Ecto neural progenitor cell (in vitro differentiated cells): ENCODE measurements around the gene ATG14.
"Not testable (repeated sequence)": the region's sequence is repeated elsewhere in the genome, so short reads cannot be mapped to it uniquely, and the experiment has no call there.

Experiments used
- DNase-seq: peaks from one replicate; pipeline ENCODE4 v3.0.0-alpha.2; 2018; ENCODE audit warnings: low spot score

Gene ATG14

DNA sequence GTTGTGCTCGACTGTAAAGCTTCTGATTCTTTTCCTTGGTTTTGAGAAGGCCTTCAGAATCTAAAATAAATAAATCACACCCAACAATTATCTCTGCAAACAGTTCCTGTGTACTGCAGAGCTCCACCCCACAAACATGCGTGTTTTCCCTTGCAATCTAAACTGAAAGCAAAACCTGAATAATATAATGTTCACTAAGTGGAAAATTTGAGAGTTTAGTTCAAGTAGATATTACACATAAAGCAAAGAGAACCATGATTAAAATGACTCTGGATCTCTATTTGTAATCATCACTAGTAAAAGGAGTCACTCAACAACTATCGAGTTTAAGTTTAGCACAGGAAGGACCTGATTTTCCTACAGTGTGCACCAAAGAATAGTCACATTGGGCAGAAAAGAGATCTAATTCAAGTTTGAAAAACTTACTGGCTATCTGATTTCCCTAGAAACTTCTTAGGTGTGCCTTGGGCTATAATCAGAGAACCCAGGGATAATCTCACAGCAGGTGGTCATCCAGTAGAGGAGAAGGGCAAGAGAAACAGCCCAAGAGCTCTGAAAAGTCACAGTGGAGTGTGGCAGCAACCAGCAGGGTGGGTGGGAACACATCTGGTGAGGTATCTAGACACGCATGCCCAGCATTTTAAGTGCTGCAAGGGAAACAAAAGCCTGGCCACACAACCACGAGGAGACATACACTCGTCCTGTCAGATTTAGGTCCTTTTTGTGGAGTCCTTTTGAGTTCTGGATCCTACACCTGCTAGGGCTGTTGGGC lies 25.4 kb downstream of the ATG14 start:
- DNase-seq: no peak

GRCh38 chr14:55384536-55384935 lies 27.1 kb downstream of the ATG14 start:
- no peak for DNase-seq

DNA sequence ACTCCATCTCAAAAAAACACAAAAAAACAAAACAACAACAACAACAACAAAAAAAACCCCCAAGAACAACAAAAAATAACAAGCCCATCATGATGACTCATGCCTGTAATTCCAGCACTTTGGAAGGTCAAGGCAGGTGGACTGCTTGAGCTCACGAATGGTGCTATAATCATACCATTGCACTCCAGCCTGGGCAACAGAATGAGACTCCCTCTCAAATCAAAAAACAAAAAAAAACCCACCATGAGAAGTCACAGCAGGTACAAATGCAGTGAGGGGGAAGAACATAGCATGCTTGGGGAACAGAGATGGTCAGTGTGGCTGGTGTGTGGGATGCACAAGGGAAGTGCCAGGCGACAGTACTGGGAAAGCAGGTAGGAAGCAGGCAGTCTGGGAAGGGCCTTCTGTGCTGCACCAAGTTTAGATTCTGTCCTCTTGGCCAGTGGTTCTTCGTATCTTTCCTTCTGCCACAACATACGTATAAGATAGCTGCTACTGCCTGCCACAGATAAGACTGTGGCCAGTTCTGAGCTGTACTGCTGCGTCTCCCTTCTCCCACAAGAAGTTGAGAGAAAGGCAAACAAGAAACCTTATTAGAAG lies 28.0 kb downstream of the ATG14 start:
- DNase-seq: no peak

- not testable (repeated sequence) for DNase-seq
Measured at GRCh38 chr14:55383056-55383466, 28.6 kb downstream of the ATG14 start.

- DNase-seq: no peak
Measured at GRCh38 chr14:55382483-55382882, 29.1 kb downstream of the ATG14 start.

DNA sequence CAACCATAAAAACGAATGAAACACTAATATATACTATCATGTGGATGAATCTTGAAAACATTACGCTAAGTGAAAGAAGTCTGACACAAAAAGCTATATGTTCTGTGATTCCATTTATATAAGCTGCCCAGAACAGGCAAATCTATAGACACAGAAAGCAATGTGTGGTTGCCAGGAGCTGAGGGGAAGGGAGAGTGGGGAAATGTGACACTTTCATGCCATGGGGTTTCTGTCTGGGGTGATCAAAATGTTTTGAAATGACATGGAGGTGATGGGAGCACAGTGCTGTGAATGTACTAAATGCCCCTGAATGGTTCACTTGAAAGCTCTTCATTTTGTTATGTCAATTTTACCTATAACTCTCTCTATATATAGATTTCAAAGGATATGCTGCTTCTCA lies 30.1 kb downstream of the ATG14 start:
- DNase-seq: no peak

GRCh38 chr14:55381040-55381439 lies 30.6 kb downstream of the ATG14 start:
- no peak for DNase-seq

- no peak for DNase-seq
Measured at GRCh38 chr14:55377236-55377635, 34.4 kb downstream of the ATG14 start.

DNA sequence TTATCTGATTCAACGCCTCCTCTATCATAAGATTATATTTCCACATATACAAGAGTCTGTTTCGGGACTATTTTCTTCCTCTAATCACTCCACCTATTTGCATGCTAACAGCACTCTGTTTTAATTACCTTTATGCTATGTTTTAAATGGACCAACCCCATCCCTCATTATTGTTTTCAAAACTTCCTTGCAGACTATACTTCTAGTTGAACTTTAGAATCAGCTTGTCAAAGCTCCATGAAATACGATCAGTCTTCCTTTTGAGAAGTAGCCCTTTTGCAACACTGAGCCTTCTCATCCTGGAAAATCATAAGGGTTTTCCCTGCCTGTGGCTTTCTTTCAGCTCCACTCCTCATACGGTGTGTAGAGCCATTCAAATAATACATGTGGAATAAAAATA lies 36.9 kb downstream of the ATG14 start:
- no peak for DNase-seq

- DNase-seq: no peak
Measured at GRCh38 chr14:55373784-55374705, 37.6 kb downstream of the ATG14 start.

DNA sequence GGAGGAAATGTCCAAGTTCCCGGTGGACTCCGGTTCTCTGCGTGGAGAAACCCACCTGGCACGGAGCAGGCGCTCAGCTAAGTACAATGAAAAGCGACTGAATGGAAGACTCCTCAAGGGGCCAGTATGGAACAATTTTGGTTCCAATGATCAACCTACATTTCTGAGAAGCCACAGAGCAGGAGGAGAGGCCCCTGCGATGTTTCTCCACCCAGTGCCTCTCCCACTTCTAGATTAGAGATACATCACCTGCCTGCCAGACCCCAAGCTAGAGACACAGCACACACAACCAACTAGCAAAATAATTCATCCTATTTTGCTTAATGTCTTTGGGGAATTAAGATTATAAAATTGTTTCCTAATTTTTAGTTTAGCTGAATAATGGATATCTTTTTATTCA lies 38.8 kb downstream of the ATG14 start:
- DNase-seq: no peak

DNA sequence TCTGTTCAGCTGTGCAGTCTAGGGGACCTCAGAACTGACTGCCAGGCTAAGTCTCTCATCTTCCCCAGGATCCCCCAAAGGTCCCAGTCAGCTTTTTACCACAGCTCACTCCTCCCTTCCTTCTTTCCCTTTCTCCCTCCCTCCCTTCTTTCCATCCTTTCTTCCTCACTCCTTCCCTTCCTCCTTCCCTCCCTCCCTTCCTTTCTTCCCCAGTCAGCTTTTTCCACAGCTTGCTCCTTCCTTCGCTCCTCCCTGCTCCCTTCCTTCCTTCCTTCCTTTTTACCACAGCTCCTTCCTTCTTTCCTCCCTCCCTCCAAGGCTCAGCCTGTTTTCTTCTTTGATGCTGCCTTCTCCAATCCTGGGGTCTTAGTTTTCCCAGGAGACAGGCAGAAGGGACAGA lies 39.2 kb downstream of the ATG14 start:
- DNase-seq: no peak

DNA sequence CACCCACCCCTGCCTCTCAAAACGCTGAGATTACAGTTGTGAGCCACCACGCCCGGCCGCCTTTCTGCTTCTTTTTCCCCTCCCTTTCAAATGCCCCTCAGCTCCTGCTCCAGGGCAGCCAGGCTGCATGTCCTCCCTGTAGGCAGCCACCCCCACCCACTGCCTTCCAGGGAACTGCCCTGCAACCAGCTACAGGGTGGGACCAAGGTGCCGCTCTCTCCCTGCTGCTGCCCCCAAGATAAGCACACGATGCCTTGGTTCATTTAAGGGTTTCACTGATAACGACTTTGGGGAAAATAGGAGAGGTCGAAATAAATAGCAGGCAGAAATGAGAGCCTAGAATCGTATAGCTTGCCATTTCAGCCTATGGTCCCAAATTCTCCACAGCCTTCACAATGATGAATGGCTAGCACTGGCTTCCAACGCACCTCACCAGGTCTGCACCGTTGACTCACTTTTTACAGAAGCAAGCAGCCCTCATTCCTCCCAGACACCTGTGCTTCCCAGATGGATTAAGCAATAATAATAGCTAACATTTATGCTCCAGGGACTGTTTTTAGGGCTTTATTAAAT lies 40.7 kb downstream of the ATG14 start:
- DNase-seq: no peak

DNA sequence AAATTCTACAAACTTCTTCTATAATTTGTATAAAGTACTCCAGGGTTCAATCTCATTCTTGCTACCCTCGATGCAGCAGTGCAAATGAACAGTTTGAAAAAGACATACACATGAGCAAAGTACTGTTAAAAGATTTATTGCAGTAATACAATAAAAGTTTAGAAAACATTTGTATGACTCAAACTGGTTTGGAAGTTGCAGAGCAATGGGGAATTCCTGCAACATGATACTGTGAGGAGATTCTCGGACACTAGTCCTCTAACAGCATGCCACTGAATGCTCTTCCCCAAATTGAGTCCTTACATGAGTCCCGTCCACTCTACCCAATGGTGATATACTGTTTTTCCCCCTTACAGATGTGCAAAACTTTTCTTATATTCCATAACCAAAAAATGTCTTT lies 45.4 kb downstream of the ATG14 start:
- DNase-seq: no peak

DNA sequence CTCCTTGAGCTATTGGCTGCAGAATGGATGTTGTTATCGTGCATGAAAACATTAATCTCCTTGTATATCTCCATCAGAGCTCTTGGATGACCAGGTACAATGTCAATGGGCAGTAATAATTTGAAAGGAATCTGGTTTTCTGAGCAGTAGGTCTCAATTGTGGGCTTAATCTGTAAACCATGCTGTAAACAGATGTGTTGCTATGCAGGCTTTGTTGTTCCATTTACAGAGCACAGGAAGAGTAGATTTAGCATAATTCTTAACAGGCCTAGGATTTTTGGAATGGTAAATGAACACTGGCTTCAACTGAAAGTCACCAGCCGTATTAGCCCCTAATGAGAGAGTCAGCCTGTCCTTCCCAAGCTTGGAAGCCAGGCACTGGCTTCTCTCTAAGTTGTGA lies 50.4 kb downstream of the ATG14 start:
- no peak for DNase-seq

- no peak for DNase-seq
Measured at GRCh38 chr14:55359307-55359706, 52.3 kb downstream of the ATG14 start.

DNA sequence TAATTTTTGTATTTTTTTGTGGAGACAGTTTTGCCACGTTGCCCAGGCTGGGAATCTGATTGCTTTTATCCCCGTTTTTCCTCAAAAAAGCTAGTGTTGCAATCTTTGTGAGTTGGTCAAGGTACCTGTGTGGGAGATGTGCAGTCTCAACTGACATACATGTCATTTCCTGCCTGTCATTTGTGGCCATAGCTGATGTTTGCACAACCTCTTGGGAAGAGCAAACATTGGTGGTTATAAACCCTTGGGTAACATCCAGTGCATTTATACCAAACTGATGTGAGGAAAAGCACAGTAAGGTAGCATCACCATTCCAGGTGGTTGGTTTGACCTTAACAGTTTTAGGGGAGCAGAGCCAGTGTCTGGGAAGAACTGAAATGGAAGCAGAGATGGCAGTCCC lies 54.7 kb downstream of the ATG14 start:
- DNase-seq: no peak

GRCh38 chr14:55355922-55356321 lies 55.7 kb downstream of the ATG14 start:
- no peak for DNase-seq

DNA sequence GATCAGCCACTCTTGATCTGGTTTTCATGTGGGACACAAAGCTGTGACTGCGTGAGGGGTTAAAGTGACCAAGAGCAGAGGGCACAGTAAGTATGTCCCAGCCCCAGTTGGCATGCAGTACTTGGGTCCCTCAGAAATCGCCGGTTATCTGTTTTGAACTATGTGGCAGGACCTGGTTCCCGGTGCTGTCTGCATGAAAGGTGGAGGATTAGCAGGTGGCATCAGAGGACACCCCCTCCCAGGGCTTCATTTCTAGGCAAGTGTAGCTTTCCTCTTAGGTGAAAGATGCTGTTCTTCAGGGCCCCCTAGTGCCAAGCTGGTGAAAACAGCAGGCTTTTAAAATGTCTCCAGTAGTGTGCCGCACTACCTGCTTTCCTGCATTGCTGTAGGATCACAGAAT lies 57.1 kb downstream of the ATG14 start:
- DNase-seq: peak; percentile 58

GRCh38 chr14:55353686-55354467 lies 57.8 kb downstream of the ATG14 start:
- DNase-seq: no peak

DNA sequence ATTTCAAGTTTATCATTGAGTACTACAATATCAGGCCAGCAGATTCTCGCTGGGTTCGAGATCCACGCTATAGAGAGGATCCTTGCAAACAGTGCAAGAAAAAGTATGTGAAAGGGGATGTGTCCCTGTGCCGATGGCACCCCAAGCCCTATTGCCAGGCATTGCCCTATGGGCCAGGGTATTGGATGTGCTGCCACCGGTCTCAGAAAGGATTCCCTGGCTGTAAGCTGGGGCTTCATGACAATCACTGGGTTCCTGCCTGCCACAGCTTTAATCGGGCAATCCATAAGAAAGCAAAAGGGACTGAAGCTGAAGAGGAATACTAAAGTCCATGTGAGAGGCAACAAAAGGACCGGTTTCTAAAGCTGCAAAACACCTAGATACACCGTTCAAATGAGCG lies 59.4 kb downstream of the ATG14 start:
- DNase-seq: no peak

DNA sequence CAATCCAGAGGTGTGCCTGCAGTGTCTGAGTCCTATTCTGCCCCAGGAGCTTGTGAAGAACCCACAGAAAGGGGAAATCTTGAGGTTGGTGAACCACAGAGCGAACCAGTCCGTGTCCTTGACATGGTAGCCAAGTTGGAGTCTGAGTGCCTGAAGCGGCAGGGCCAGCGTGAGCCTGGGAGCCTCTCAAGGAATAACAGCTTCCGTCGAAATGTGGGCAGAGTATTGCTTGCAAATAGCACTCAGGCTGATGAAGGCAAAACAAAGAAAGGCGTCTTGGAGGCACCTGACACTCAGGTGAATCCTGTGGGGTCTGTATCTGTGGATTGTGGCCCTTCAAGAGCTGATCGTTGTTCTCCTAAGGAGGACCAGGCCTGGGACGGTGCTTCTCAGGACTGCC lies 60.5 kb downstream of the ATG14 start:
- no peak for DNase-seq
